ENCODE results near the gene KIF25.
"Not testable (repeated sequence)": the region's sequence is repeated elsewhere in the genome, so short reads cannot be mapped to it uniquely, and the experiment has no call there.

KIF25 gene

DNA sequence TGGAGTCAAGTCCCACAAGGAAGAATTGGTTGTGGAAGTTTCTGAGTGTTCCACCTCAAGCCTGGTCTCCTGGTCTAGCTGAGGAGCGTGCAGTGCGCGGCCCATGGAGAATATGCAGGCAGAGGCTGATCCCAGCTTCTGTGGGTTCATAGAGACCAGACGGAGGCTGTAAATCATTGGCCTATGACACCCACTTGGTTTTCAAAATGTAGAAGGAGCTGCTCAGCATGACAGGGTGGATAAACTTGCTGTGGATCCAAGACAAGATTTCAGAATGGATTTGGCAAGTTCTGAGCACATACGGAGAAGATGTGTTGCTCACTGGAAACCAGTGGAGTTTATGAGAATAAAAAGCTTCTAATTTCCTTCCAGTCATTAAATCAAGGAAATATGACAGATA is 744 bp downstream of the KIF25 start:
- TF ChIP-seq, protein P1, sequence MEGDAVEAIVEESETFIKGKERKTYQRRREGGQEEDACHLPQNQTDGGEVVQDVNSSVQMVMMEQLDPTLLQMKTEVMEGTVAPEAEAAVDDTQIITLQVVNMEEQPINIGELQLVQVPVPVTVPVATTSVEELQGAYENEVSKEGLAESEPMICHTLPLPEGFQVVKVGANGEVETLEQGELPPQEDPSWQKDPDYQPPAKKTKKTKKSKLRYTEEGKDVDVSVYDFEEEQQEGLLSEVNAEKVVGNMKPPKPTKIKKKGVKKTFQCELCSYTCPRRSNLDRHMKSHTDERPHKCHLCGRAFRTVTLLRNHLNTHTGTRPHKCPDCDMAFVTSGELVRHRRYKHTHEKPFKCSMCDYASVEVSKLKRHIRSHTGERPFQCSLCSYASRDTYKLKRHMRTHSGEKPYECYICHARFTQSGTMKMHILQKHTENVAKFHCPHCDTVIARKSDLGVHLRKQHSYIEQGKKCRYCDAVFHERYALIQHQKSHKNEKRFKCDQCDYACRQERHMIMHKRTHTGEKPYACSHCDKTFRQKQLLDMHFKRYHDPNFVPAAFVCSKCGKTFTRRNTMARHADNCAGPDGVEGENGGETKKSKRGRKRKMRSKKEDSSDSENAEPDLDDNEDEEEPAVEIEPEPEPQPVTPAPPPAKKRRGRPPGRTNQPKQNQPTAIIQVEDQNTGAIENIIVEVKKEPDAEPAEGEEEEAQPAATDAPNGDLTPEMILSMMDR (IDR thresholded peaks at IDR 0.05; ENCODE audit: borderline replicate concordance, control extremely low read depth, extremely low read depth, insufficient read depth, missing control alignments), result no peak
- DNase-seq (ENCODE audit: low spot score), result no peak
- in situ Hi-C loops (cut with MboI; ENCODE audit: low sequenced_read_pairs, unreplicated experiment), result no loop called here

DNA sequence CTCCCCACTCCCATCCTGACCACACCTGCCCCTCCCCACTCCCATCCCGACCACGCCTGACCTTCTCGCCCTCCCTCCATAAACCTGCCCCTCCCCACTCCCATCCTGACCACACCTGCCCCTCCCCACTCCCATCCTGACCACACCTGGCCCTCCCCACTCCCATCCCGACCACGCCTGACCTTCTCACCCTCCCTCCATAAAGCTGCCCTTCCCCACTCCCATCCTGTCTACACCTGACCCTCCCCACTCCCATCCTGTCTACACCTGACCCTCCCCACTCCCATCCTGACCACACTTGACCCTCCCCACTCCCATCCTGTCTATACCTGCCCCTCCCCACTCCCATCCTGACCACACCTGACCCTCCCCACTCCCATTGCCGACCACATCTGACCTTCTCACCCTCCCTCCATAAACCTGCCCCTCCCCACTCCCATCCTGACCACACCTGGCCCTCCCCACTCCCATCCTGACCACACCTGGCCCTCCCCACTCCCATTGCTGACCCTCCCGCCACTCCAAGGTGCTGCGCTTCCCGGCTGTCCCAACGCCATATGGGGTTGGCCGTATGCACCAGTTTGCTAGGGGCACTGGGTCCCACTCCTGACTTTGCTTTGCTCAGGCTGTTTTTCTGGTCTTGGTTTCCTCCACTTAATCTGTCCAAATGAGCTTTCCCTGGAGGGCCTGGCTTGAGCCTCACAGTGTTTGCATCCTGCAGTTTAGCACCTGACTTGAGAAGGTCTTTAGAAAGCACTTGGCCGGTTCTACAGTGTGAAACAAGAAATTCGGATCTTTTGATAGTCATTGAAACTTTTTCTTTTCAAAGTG is 2.9 kb downstream of the KIF25 start:
- TF ChIP-seq, protein P1 (IDR thresholded peaks at IDR 0.05; ENCODE audit: borderline replicate concordance, control extremely low read depth, extremely low read depth, insufficient read depth, missing control alignments), result no peak
- DNase-seq (ENCODE audit: low spot score), result no peak
- in situ Hi-C loops (cut with MboI; ENCODE audit: low sequenced_read_pairs, unreplicated experiment), result no loop called here

DNA sequence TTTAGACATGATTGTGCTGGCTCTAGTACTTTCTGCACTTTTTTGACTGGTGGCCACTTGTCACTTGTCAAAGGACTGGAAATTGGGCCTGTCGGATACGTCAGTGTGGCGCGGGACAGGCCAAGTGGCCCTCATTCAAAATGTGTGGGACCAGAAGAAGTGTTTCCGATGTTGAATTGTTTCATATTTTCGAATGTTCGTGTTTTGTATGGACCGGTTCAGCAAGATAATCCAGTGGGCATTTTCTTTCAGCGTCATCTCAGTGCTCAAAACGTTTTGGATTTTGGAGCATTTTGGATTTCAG is 3.5 kb downstream of the KIF25 start:
- in situ Hi-C loops (cut with MboI; ENCODE audit: low sequenced_read_pairs, unreplicated experiment), result no loop called here
- TF ChIP-seq, protein P1 (IDR thresholded peaks at IDR 0.05; ENCODE audit: borderline replicate concordance, control extremely low read depth, extremely low read depth, insufficient read depth, missing control alignments), result no peak

DNA sequence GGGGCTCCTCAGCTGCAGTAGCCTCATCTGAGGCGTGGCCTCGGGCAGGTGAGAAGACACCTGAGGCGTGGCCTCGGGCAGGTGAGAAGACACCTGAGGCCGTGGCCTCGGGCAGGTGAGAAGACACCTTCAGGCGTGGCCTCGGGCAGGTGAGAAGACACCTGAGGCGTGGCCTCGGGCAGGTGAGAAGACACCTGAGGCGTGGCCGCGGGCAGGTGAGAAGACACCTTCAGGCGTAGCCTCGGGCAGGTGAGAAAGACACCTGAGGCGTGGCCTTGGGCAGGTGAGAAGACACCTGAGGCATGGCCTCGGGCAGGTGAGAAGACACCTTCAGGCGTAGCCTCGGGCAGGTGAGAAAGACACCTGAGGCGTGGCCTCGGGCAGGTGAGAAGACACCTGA is 4.0 kb downstream of the KIF25 start:
- DNase-seq (ENCODE audit: low spot score); in situ Hi-C loops (cut with MboI; ENCODE audit: low sequenced_read_pairs, unreplicated experiment): not testable (repeated sequence)

More for the DNA sequence above, 3.5 kb downstream of the KIF25 start:
- no peak for DNase-seq (ENCODE audit: low spot score)

DNA sequence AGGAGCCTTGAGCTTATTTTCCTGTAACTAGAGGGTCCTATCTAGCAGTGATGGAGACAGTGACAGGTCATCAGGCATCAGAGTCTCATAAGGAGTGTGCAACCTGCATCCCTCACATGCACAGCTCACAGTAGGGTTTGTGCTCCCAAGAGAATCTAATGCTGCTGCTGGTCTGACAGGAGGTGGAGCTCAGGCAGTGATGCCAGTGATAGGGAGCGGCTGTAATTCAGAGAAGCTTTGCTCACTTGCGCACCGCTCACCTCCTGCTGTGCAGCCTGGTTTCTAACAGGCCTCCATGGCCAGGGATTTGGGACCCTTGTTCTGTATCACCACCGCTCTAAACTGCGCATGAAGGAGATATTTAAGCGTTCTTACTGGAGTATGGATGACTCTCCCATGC is 5.3 kb downstream of the KIF25 start:
- in situ Hi-C loops (cut with MboI; ENCODE audit: low sequenced_read_pairs, unreplicated experiment), result no loop called here
- TF ChIP-seq, protein P1 (IDR thresholded peaks at IDR 0.05; ENCODE audit: borderline replicate concordance, control extremely low read depth, extremely low read depth, insufficient read depth, missing control alignments), result no peak
- no peak for DNase-seq (ENCODE audit: low spot score)

DNA sequence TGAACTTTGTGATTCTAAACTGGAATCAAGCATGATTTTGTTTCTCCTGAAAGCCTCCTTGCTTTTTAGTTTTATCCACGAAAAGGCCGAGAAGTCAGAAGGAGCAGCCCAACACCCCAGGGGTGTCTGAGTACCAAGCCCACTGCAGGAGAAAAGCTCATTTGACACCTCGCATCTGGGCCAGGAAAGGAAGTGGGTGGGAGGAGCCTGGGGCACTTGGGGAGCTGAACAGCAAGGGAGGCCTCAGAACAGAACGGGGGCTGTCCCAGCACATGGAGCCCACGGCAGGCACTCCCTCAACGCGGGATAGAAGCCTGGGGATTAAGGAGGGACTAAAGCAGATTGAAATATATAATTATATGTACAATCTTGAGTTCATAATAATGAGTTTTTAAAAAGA is 6.6 kb downstream of the KIF25 start:
- DNase-seq (ENCODE audit: low spot score), result no peak
- in situ Hi-C loops (cut with MboI; ENCODE audit: low sequenced_read_pairs, unreplicated experiment), result no loop called here
- TF ChIP-seq, protein P1 (IDR thresholded peaks at IDR 0.05; ENCODE audit: borderline replicate concordance, control extremely low read depth, extremely low read depth, insufficient read depth, missing control alignments), result no peak

DNA sequence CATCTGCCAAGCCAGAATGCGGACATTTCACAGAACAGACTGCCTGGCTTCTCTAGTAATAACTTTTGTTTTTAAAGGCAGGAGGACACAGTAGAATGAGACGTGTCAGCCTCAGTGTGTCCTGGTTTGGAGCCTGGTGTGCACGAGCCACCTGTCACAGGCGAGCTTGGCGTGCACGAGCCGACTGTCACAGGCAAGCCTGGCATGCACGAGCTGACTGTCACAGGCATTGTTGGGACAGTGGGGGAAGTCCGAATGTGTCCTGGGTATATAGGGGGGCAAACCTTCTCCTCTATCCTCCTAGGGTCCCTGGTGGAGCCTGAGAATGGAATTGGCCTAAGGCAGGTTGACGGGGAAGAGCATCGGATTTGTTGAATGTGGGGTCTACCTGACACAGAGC is 7.5 kb downstream of the KIF25 start:
- no peak for DNase-seq (ENCODE audit: low spot score)
- TF ChIP-seq, protein P1 (IDR thresholded peaks at IDR 0.05; ENCODE audit: borderline replicate concordance, control extremely low read depth, extremely low read depth, insufficient read depth, missing control alignments), result no peak
- in situ Hi-C loops (cut with MboI; ENCODE audit: low sequenced_read_pairs, unreplicated experiment), result no loop called here
